ENCODE measurements around the gene HMCN2. TPM values are rescaled to one million over a fixed set of nuclear protein-coding genes. Genes with fewer than 3 reads are reported as not detected.
"Not testable (repeated sequence)": the region's sequence is repeated elsewhere in the genome, so short reads cannot be mapped to it uniquely, and the experiment has no call there.

HMCN2 gene
- total and polyA plus RNA-seq, 2 experiments from 2014 or later = not detected

GRCh38 chr9:130255631-130256134, 9.9 kb upstream of the HMCN2 start:
- Histone ChIP-seq H3K9me2 (ENCODE audit: insufficient read depth) (no peaks in the 10 kb centered on the region), H3K9ac (no peak overlapping the region), H3K4me1 (ENCODE audit: insufficient read depth) (no peaks in the 10 kb centered on the region), H3K79me2 (ENCODE audit: insufficient read depth) (no peaks in the 10 kb centered on the region), H3K36me3 (ENCODE audit: low read depth) (no peaks in the 10 kb centered on the region), H3K9me3 (ENCODE audit: low read depth) (no peaks in the 10 kb centered on the region), H3F3A (ENCODE audit: insufficient read depth) (no peaks in the 10 kb centered on the region), H3K4me2 (ENCODE audit: unreplicated experiment) (no peak overlapping the region), H2AFZ (no peak overlapping the region), H4K20me1 (ENCODE audit: insufficient read depth) (no peaks in the 10 kb centered on the region), H3K27ac (no peak overlapping the region), H3K4me3 (no peak overlapping the region), H3K27me3 (replicated peaks; ENCODE audit: insufficient read depth) (peaks cover 9% of the 10 kb centered on the region)
- TF ChIP-seq EZH2 (IDR thresholded peaks at IDR 0.05; ENCODE audit: insufficient read depth, poor library complexity, severe bottlenecking) (no peak), EZH2phosphoT487 (IDR thresholded peaks at IDR 0.05; ENCODE audit: insufficient read depth, low read depth) (no peak)
- 37% methylated on average over 5 of the region's 5 CpGs for WGBS, 2 experiments (ENCODE audit: low coverage in 1 of 2, low lambda C conversion rate in 2 of 2, missing lambda C conversion rate in 2 of 2)
- DNase-seq = no peak
- in situ Hi-C loops (cut with MboI) = no loop called here

- H3K27ac ChIP-seq = no peak overlapping the region
- H3K79me2 ChIP-seq (ENCODE audit: insufficient read depth) = no peaks in the 10 kb centered on the region
- WGBS, 2 experiments (ENCODE audit: low coverage in 1 of 2, low lambda C conversion rate in 2 of 2, missing lambda C conversion rate in 2 of 2) = 63 to 75% methylated on average over 2 of the region's 2 CpGs
- no peaks in the 10 kb centered on the region for H3K9me2 ChIP-seq (ENCODE audit: insufficient read depth)
- peaks cover 7% of the 10 kb centered on the region for H3K27me3 ChIP-seq (replicated peaks; ENCODE audit: insufficient read depth)
- DNase-seq = no peak
- no peaks in the 10 kb centered on the region for H3K9me3 ChIP-seq (ENCODE audit: low read depth)
- no peak overlapping the region for H3K4me2 ChIP-seq (ENCODE audit: unreplicated experiment)
- H2AFZ ChIP-seq = no peak overlapping the region
- TF ChIP-seq EZH2phosphoT487 (IDR thresholded peaks at IDR 0.05; ENCODE audit: insufficient read depth, low read depth) (no peak), EZH2 (IDR thresholded peaks at IDR 0.05; ENCODE audit: insufficient read depth, poor library complexity, severe bottlenecking) (no peak)
- H4K20me1 ChIP-seq (ENCODE audit: insufficient read depth) = no peaks in the 10 kb centered on the region
- H3K9ac ChIP-seq = no peak overlapping the region
- peaks cover 9% of the 10 kb centered on the region for H3K4me1 ChIP-seq (ENCODE audit: insufficient read depth)
- H3K36me3 ChIP-seq (ENCODE audit: low read depth) = no peaks in the 10 kb centered on the region
- in situ Hi-C loops (cut with MboI) = no loop called here
- H3K4me3 ChIP-seq = no peak overlapping the region
- H3F3A ChIP-seq (ENCODE audit: insufficient read depth) = peaks cover 9% of the 10 kb centered on the region; the same call in 1 of the 2 replicates
These were observed 8.9 kb upstream of the HMCN2 start for GRCh38 chr9:130256644-130257043.

GRCh38 chr9:130258137-130258536, 7.4 kb upstream of the HMCN2 start:
- H3K4me3 ChIP-seq; DNase-seq; H2AFZ ChIP-seq; H3K27ac ChIP-seq; H3K9me3 ChIP-seq (ENCODE audit: low read depth); H3K4me2 ChIP-seq (ENCODE audit: unreplicated experiment); H3K9ac ChIP-seq; in situ Hi-C loops (cut with MboI); H3K36me3 ChIP-seq (ENCODE audit: low read depth); H3K79me2 ChIP-seq (ENCODE audit: insufficient read depth); H4K20me1 ChIP-seq (ENCODE audit: insufficient read depth); H3K9me2 ChIP-seq (ENCODE audit: insufficient read depth): not testable (repeated sequence)
- WGBS, 2 experiments (ENCODE audit: low coverage in 1 of 2, low lambda C conversion rate in 2 of 2, missing lambda C conversion rate in 2 of 2) = 57 to 70% methylated on average over 7 of the region's 7 CpGs
- H3K4me1 ChIP-seq (ENCODE audit: insufficient read depth) = peaks cover 11% of the 10 kb centered on the region
- H3K27me3 ChIP-seq (replicated peaks; ENCODE audit: insufficient read depth) = peaks cover 15% of the 10 kb centered on the region
- peaks cover 11% of the 10 kb centered on the region; the same call in 1 of the 2 replicates for H3F3A ChIP-seq (ENCODE audit: insufficient read depth)

- in situ Hi-C loops (cut with MboI) = no loop called here
These were observed 6.5 kb upstream of the HMCN2 start for GRCh38 chr9:130259044-130259443.

More at GRCh38 chr9:130259044-130259443, 6.5 kb upstream of the HMCN2 start:
- no peaks in the 10 kb centered on the region for H4K20me1 ChIP-seq (ENCODE audit: insufficient read depth)
- peaks cover 22% of the 10 kb centered on the region for H3K27me3 ChIP-seq (replicated peaks; ENCODE audit: insufficient read depth)
- H3K9me3 ChIP-seq (ENCODE audit: low read depth) = no peaks in the 10 kb centered on the region
- peaks cover 11% of the 10 kb centered on the region for H3K4me1 ChIP-seq (ENCODE audit: insufficient read depth)
- H3K27ac ChIP-seq = no peak overlapping the region
- 59 to 65% methylated on average over 4 of the region's 4 CpGs for WGBS, 2 experiments (ENCODE audit: low coverage in 1 of 2, low lambda C conversion rate in 2 of 2, missing lambda C conversion rate in 2 of 2)
- no peak for TF ChIP-seq EZH2phosphoT487 (IDR thresholded peaks at IDR 0.05; ENCODE audit: insufficient read depth, low read depth)
- TF ChIP-seq EZH2 (IDR thresholded peaks at IDR 0.05; ENCODE audit: insufficient read depth, poor library complexity, severe bottlenecking) = no peak
- no peak overlapping the region for H3K4me2 ChIP-seq (ENCODE audit: unreplicated experiment)
- no peaks in the 10 kb centered on the region for H3K9me2 ChIP-seq (ENCODE audit: insufficient read depth)
- DNase-seq = no peak
- H3K4me3 ChIP-seq = no peak overlapping the region
- peaks cover 11% of the 10 kb centered on the region; the same call in 1 of the 2 replicates for H3F3A ChIP-seq (ENCODE audit: insufficient read depth)
- no peak overlapping the region for H2AFZ ChIP-seq
- no peak overlapping the region for H3K9ac ChIP-seq
- H3K36me3 ChIP-seq (ENCODE audit: low read depth) = no peaks in the 10 kb centered on the region
- no peaks in the 10 kb centered on the region for H3K79me2 ChIP-seq (ENCODE audit: insufficient read depth)

Data from GM23248 (cell line).